NCI-H2171 treated with DMSO at 0.1 percent for 48 hours (cell line): ENCODE measurements around the gene RAB10.
"Not testable (repeated sequence)": the region's sequence is repeated elsewhere in the genome, so short reads cannot be mapped to it uniquely, and the experiment has no call there.

Experiments used
- DNase-seq: peaks from one replicate; lab custom pipeline; 2025; lab: John Stamatoyannopoulos, UW

Gene RAB10

GRCh38 chr2:26058390-26058789 is 24.5 kb downstream of the RAB10 start:
- no peak for DNase-seq

- no peak for DNase-seq
These were observed 25.7 kb downstream of the RAB10 start for GRCh38 chr2:26059542-26059941.

- no peak for DNase-seq
These were observed 27.7 kb downstream of the RAB10 start for GRCh38 chr2:26061539-26061938.

- no peak for DNase-seq
These were observed 31.0 kb downstream of the RAB10 start for GRCh38 chr2:26064846-26065245.

- no peak for DNase-seq
These were observed 33.5 kb downstream of the RAB10 start for GRCh38 chr2:26067186-26067974.

GRCh38 chr2:26067980-26068507 is 34.2 kb downstream of the RAB10 start:
- no peak for DNase-seq

GRCh38 chr2:26068602-26069298 is 34.9 kb downstream of the RAB10 start:
- DNase-seq, result peak; percentile 22

GRCh38 chr2:26070730-26071129 is 36.8 kb downstream of the RAB10 start:
- no peak for DNase-seq

GRCh38 chr2:26072925-26073768 is 39.3 kb downstream of the RAB10 start:
- DNase-seq, result no peak

- DNase-seq, result no peak
These were observed 39.9 kb downstream of the RAB10 start for GRCh38 chr2:26073830-26074229.

- DNase-seq, result no peak
These were observed 40.8 kb downstream of the RAB10 start for GRCh38 chr2:26074676-26075075.

- no peak for DNase-seq
These were observed 41.3 kb downstream of the RAB10 start for GRCh38 chr2:26075173-26075572.

- peak; percentile 40 for DNase-seq
These were observed 42.2 kb downstream of the RAB10 start for GRCh38 chr2:26076001-26076587.

- DNase-seq, result no peak
These were observed 43.4 kb downstream of the RAB10 start for GRCh38 chr2:26077291-26077690.

GRCh38 chr2:26078939-26079338 is 45.1 kb downstream of the RAB10 start:
- no peak for DNase-seq

GRCh38 chr2:26080356-26080755 is 46.5 kb downstream of the RAB10 start:
- no peak for DNase-seq

GRCh38 chr2:26080925-26081324 is 47.0 kb downstream of the RAB10 start:
- DNase-seq, result not testable (repeated sequence)

GRCh38 chr2:26081556-26081955 is 47.7 kb downstream of the RAB10 start:
- no peak for DNase-seq

- DNase-seq, result no peak
These were observed 52.3 kb downstream of the RAB10 start for GRCh38 chr2:26086155-26086637.

GRCh38 chr2:26086779-26087178 is 52.9 kb downstream of the RAB10 start:
- no peak for DNase-seq

GRCh38 chr2:26088038-26088643 is 54.3 kb downstream of the RAB10 start:
- DNase-seq, result peak; percentile 50
